Glutamatergic neuron (in vitro differentiated cells): Measurements from ENCODE around the gene FBXW2. TPM values are rescaled to one million over a fixed set of nuclear protein-coding genes. Genes with fewer than 3 reads are reported as not detected.

ENCODE experiments used
- DNase-seq: peaks from one replicate; pipeline ENCODE4 v3.0.0; 2022
- H3K27ac Mint-ChIP-seq: one replicate; pipeline ENCODE4 v1.8.0; 2020; ENCODE audit warnings: mild to moderate bottlenecking, mixed read lengths, inconsistent platforms; ENCODE audit not compliant: unreplicated experiment
- H3K27me3 Mint-ChIP-seq: one replicate; pipeline ENCODE4 v1.8.0; 2020; ENCODE audit warnings: mild to moderate bottlenecking, moderate library complexity, mixed read lengths, inconsistent platforms; ENCODE audit not compliant: unreplicated experiment
- H3K36me3 Mint-ChIP-seq: one replicate; pipeline ENCODE4 v1.8.0; 2020; ENCODE audit warnings: mild to moderate bottlenecking, mixed read lengths, inconsistent platforms; ENCODE audit not compliant: unreplicated experiment
- H3K4me1 Mint-ChIP-seq: one replicate; pipeline ENCODE4 v1.8.0; 2020; ENCODE audit warnings: mild to moderate bottlenecking, low read depth, mixed read lengths, inconsistent platforms; ENCODE audit not compliant: unreplicated experiment
- H3K4me3 Mint-ChIP-seq: one replicate; pipeline ENCODE4 v1.8.0; 2020; ENCODE audit warnings: mild to moderate bottlenecking, mixed read lengths, inconsistent platforms; ENCODE audit not compliant: unreplicated experiment
- H3K9me3 Mint-ChIP-seq: one replicate; pipeline ENCODE4 v1.8.0; 2020; ENCODE audit warnings: mild to moderate bottlenecking, moderate library complexity, mixed read lengths, inconsistent platforms; ENCODE audit not compliant: unreplicated experiment
- CTCF ChIP-seq: fragments of 200-600 bp; sonication (generic); IDR thresholded peaks from one replicate; pipeline ENCODE4 v1.5.0; 2021; ENCODE audit not compliant: partially characterized antibody, unreplicated experiment
- total RNA-seq: library from RNA; stranded (reverse); fragmentation: NEBNext Ultra II Directional; extraction: Animal tissue kit (Norgen Biotek cat#: 25700); gene quantifications from one replicate; pipeline ENCODE4 v1.2.1, GENCODE V29; 2021; ENCODE audit not compliant: unreplicated experiment

Gene FBXW2
- total RNA-seq, 1 donor from 2014 or later: 67.2 TPM

- DNase-seq: no peak
- peak; percentile 53 for TF ChIP-seq CTCF
- H3K27me3 Mint-ChIP-seq: peaks cover 3% of the 10 kb centered on the region
- no peaks in the 10 kb centered on the region for H3K4me1 Mint-ChIP-seq
- no peaks in the 10 kb centered on the region for H3K9me3 Mint-ChIP-seq
- no peaks in the 10 kb centered on the region for H3K36me3 Mint-ChIP-seq
- no peak overlapping the region for H3K4me3 Mint-ChIP-seq
- H3K27ac Mint-ChIP-seq: no peak overlapping the region
These were observed 50.2 kb downstream of the FBXW2 start for GRCh38 chr9:120742951-120743416.

- no peak for DNase-seq
- Mint-ChIP-seq H3K27ac (no peak overlapping the region), H3K27me3 (no peaks in the 10 kb centered on the region), H3K4me1 (no peaks in the 10 kb centered on the region), H3K36me3 (no peaks in the 10 kb centered on the region), H3K9me3 (no peaks in the 10 kb centered on the region), H3K4me3 (no peak overlapping the region)
- no peak for TF ChIP-seq CTCF
These were observed 51.5 kb downstream of the FBXW2 start for GRCh38 chr9:120741701-120742100.

- no peak overlapping the region for H3K4me3 Mint-ChIP-seq
- no peaks in the 10 kb centered on the region for H3K9me3 Mint-ChIP-seq
- no peaks in the 10 kb centered on the region for H3K36me3 Mint-ChIP-seq
- no peaks in the 10 kb centered on the region for H3K4me1 Mint-ChIP-seq
- no peak for TF ChIP-seq CTCF
- no peak overlapping the region for H3K27ac Mint-ChIP-seq
- DNase-seq: no peak
- no peaks in the 10 kb centered on the region for H3K27me3 Mint-ChIP-seq
These were observed 52.0 kb downstream of the FBXW2 start for GRCh38 chr9:120741191-120741590.

GRCh38 chr9:120740132-120740531, 53.1 kb downstream of the FBXW2 start:
- H3K4me3 Mint-ChIP-seq: no peak overlapping the region
- H3K9me3 Mint-ChIP-seq: no peaks in the 10 kb centered on the region
- DNase-seq: no peak
- H3K4me1 Mint-ChIP-seq: no peaks in the 10 kb centered on the region
- no peak overlapping the region for H3K27ac Mint-ChIP-seq
- no peak for TF ChIP-seq CTCF
- H3K36me3 Mint-ChIP-seq: no peaks in the 10 kb centered on the region
- no peaks in the 10 kb centered on the region for H3K27me3 Mint-ChIP-seq

GRCh38 chr9:120737416-120738165, 55.6 kb downstream of the FBXW2 start:
- Mint-ChIP-seq H3K36me3 (no peaks in the 10 kb centered on the region), H3K27ac (no peak overlapping the region), H3K9me3 (no peaks in the 10 kb centered on the region), H3K27me3 (no peaks in the 10 kb centered on the region), H3K4me1 (no peaks in the 10 kb centered on the region), H3K4me3 (no peak overlapping the region)
- DNase-seq: no peak
- TF ChIP-seq CTCF: no peak
